HG03354 (cell line): ENCODE results near the gene RNF157.
A peak's percentile ranks its signal among the peaks of the same experiment; 100 is the strongest.

Experiments
- ATAC-seq: cut with Tn5 transposase; IDR thresholded peaks from one replicate; pipeline ENCODE4 v1.9.1; 2021; ENCODE audit warnings: mild to moderate bottlenecking; ENCODE audit not compliant: unreplicated experiment, poor library complexity, severe bottlenecking

The RNF157 gene

DNA sequence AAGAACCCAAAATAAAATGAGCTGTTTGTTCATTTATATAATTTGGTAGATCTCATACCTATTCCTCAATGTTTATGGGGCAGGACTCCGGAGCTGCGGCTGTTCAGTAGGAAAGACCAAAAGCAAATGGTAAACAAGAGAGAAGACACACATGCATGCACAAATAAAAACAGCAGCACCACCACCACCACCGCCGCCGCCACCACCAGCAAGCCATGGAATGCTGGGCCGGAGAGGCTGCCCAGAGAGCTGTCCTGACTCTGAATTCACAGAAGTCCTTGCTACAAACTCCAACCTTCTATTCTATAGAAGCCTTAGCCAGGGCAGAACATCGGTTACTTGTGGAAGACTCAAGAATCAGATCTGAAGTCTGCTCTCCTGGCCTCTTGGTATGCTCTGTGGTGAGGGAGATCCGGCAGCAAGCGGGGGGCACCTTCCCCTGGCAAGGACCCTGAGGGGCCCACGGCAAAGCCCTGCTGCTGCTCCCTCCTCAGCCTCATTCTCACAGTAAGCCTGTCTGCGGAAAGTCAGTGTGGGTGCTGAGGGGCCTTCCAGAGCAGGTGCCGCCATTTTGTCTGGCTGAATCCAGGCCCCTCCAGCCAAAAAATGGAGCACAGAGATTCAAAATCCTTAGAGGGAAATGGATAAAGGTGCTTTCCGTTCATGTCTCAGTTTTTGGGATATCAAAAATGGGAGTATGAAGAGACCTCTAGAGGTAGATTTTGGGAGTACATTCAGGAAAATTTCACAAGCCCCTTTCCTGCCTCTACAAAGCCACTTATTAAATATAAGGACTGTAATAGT is 92.9 kb downstream of the RNF157 start:
- no peak for ATAC-seq

DNA sequence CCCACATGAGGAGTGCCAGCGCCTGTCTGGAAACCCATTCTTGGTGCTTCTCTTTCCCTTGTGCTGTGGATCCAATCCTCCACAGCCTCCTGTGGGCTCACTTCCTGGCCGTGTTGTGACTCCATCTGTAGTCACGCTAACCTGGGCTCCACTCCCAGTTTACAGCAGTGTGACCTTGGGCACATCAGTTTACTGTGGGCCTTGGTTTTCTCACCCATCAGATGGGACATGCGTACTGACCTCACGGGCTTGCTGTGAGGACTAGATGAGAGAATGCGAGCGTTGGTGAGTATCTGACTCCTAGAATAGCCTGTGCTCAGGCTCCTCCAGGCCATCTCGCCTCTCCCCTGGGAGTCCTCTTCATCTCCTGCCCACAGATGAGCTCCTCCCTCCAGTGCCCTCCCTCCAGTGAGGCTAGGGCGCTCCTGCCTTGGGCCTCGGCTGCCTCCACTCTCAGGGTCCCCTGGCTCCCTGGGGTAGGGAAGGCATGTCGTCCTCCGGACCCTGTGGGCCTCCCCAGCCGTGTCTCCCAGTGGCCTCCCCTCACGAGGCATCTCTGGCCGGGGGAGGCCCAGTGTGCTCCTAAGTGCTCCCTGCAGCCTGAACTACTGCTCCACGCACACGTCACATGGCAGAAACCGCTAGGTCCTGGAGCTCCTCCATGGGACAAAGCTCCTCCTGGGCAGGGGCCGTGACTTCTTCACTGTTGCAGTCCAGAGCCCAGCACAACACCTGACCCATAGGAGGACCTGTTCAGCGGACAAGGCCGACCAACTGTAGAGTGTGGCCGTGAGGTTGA is 94.0 kb downstream of the RNF157 start:
- no peak for ATAC-seq

DNA sequence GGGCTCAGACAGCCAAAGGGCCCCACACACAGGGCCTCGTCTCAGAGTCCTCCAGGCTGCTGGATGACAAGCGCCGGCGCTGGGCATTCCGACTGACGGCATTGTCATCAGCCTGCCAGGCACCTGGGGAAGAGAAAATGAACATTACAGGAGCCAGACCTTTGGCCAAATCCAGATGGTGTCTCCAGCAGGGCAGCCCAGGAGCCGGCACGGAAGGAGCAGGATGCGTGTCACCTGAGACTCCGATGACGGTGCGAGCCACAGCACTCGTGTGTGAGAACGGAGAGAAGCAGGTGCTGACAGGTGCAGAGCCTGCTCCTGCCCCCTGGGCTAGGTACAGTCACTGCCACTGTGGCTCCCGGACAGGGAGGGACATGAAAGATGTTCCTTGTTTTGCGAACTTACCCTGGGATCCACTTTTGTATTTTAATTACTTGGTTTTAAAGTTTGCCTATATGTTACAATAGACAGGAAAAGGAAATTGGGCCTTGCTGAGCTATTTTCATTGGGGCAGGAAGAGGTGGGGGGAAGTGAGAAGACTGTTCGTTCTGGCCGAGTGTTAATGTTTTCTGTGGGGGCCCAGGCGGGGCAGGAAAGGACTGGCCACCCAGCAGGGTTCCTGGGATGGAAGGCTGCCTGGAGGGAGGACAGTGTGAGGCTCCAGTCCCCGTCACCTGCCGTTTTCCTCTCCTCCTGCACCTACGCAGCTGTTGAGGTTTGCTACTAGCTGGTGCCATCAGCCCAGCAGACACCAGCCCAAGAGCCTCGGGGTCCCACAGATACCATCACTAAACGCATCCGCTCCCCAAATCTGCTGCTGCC is 94.9 kb downstream of the RNF157 start:
- no peak for ATAC-seq

DNA sequence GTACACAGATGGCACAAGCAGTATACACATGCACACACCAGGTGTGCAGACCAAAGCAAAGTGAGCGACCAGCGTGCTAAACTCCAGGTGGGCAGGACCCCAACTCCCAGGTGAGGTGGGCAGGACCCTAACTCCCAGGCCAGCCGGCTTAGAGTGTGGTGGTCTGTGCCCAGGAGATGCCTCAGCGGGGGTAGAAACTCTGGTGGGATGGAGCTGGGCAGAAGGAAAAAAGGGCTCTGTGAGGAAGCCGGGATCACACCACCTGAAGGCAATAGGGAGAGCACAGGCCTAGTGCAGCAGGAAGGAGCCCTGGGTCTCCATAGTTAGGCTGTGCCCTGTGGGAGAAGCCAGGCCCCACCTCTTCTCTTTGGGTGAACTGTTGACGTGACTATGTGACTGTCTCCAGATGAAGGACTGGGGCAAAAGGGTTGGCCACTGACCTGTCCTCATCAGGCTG is 97.7 kb downstream of the RNF157 start:
- no peak for ATAC-seq

DNA sequence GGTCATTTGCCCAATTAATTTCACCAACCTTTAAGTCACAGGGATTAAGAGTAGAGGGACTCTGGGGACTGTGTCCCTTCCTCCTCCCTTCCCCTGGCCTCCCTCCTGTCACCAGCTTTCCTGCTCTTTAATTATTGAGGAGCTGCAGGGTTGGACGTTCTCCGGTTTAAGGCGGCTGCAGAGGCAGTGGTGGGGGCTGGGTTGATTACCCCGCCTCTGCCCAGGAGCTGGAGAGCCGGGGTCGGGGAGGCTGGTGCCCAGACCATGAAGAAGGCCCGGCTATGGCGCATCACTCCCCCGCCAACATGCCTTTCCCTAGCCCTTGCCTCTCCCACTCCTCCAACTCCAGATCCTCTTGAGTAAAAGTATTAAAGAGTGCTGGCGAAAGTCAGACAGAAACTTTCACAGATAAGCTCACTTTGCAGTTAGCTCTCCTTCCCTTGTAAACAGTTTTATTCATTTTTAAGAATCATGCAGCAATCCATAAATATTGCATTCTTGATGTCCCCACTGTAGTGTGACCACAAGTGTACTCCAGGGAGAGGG is 98.2 kb downstream of the RNF157 start:
- ATAC-seq = no peak

DNA sequence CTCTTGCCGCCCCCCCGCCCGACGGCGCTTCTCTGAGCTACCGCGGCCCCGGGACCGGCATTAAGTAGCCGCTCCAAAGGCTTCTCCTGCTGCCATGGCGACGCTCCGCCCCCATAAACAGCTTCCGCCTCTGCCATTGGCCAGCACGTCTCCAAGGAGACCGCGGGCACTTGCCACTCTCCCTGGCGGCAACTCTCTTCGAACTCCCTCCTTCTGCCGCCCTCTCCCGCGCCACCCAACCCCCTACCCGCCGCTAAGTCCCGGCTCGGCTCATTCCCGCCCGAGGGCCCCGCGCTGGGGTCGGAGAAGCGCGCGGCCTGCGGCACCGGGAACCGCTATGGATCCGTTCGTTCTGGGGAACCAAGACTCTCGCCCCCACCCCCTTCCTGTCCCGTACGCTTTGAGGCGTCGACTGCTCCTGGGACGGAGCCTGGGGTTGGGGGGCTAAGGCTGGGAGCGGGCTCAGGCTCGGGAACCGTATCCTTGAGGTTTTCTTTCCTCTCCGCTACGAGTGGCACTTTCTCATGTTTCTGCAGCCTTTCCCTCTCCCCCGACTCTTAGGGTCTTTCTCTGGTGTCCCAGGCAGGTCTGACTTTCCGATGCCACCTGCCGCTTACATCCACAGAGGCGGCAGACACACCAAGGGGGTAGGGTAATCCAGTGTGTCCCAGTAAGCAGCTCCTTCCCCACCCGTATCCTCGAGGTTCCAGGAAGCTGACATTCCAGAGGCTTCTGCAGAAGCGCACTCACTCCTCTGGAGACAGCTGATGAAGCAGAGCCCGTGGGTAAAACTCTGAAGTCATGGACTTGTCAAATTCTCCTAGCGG is 98.9 kb downstream of the RNF157 start, which contains the start of gene FOXJ1:
Gene FOXJ1, minus strand, starts transcription at position 34 of the 827 bp plus-strand sequence. CDS start 850 bp downstream, outside the sequence.
- peak; percentile 69 for ATAC-seq

DNA sequence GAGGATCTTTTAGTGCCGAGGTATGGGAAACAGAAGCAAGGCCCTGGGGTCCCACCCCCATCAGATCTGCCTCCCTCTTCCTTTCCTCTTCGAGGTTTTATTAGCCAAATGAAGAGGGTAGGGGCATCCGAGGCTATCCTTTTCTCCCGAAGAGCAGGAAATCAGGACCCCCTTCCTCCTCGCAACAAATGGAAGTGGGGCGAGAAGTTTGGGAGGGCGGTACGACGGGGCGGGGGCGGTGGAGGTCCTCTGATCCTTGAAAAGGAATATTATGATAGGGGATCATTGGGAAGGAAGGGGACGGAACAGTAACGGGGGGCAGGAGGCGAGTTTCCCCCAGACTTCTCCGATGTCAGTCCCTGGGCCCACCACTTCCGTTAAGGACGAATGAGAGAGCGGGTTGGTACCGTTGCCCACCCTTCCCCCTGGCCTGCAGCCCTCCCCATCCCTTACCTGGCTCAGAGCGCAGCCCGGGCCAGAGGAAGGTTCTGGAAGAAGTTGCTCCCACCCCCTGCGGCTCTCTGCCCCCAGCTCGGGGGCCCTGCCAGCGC is 99.6 kb downstream of the RNF157 start:
- peak; percentile 23 for ATAC-seq

DNA sequence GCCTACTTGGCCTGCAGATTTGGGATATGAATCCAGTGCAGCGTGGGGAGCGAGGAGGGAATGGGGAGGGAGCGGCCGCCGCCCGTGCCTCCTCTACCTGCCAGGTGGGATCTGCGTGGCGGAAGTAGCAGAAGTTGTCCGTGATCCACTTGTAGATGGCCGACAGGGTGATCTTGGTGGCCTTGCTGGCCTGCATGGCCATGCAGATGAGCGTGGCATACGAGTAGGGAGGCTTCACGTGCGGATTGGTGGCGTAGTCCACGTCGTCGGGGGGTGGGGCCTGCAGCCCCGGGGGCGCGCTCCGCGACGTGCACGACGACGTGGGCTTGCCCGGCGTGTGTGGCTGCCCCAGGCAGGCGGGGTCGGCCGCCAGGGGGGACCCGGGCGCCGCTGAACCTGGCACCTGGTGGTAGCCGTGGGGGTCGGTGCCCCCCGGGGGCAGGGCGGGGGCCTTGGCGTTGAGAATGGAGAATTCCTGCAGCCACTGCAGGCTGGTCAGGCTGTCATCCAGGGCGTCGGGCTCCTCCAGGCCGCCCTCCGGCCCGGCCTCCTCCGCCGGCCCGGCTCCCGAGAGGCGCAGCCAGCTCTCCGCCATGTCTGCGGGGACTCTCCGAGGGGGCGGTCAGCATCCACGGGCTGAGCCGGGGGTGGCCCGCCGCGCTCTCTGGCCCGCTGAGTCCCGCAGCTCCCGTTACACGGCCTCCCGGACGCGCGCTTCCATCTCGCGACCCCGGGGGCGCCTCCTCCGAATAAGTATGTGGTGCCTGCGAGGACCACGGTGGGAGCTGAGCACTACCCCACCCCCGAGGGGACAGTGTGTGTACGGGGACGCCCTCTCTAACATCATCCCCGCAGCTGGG is 100.3 kb downstream of the RNF157 start:
- ATAC-seq = no peak

DNA sequence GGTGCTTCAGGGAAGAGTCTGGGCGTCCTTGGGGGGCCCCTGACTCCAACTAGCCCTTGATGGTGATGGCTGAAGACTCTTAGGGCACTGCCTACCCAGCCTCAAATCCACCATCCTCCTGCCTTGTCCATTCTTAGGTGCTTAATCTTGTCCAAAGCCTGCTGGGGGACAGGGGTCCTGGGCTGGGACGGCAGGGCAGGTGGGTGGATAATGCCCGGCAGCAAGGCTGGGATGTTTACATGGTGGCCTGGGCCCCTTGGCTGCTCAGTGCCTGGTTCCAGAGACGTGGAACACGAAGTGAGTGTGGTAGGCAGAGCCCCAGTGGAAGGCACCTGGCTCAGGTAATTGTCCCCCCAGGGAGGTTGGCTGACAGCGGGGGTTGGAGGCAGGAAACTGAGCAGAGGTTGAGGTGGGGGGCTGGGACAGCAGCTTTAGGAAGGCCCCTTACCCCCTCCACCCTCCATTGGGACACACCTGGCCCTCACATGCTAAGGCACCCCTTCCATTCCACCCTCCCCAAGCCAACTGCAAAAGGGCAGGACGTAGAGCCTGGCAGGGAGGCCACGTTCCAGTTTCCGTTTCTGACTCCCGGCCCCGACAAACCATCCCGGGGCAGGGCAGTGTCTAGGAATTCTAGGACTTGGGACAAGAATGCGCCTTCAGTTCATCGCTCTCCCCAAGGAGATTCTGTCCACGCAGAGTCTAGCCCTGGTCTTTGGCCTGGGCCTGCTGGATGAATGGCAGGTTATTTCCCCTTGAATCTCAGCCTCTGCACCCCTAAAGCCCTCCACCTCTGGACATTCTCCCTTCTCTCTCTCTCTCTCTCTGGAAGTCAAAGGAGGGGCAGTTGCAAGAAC is 101.2 kb downstream of the RNF157 start:
- ATAC-seq = no peak

DNA sequence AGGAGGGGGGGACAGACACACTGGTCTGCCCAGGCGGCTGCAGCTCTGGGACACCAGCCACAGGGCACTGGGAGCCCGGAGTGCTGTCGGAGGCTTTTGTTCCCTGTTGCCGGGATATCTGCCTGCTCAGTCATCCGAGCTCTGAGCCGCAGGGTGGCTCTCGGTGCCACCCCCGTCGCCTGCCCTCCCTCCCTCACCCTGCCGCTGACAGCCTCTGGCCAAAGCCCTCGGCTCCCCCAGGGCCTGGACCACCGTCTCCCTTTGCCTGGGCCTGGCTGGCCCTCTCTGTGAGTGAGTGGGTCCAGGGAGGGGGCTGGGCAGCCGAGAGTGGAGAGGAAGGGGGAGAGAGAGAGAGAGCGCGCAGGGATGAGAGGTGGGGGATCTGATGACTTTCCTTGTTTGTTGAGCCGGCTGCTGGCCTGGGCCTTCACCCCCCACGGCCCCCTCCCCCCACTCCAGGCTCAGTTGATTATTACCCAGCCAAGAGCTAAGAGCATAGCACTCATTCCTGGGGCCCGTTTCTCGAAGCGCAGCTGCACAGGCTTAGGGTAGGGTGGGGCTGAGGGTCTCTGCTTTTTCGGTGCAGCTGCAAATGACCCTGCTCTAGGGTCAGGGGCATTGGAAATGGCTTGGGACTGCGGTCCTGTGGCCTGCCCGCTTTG is 101.9 kb downstream of the RNF157 start:
- no peak for ATAC-seq

DNA sequence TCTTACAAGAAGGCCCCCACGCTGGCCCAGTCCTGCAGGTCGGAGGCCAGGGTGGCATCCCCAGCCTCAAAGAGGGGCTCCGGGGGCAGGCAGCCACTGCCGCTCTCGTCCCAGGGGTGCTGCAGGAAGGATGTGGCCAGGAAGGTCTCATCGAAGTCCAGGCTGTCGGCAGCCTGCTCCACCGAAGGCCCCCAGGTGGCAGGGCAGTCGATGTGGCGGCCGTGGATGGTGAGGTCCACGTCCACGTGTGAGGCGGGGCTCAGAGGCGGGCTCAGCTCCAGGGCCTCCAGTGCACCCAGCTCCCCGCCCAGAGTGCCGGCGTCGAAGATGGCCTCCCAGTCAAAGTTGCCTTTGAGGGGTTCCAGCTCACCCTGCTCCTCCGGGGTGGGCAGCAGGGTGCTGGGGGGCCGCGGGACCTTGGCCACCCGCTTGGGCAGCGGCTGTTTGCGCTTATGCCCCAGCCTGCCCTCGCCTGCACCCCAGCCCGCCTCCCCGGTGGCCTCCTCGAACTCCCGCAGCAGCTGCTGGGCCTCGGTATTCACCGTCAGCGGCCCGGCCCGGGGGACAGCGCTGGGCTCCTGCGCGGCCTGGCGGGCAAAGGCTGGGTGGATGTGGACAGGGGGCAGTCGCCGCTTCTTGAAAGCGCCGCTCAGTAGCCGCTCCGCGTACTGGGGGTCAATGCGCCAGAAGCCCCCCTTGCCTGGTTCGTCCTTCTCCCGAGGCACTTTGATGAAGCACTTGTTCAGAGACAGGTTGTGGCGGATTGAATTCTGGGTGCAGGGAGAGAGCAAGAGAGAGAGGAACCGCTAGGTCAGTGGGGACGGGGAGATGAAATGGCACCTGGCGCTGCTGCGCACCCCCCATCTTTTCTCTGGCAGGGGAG is 102.7 kb downstream of the RNF157 start:
- no peak for ATAC-seq

DNA sequence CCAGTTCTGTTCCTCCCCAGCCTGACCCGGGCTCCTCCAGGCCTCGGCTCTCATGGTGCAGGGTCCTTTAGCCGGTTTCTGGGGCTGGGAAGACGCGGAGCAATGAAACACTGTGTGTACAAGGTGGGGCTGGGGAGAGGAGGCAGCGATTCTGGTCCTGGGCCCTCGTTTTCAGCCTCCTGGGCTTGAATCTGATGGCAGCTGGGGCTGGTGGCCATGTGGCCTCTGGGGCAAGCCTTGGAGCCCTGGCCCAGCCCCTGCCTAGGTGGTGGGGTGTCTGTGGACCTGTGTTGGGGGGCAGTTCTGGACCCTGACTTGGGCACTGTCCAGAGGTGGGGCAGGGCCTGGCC is 103.3 kb downstream of the RNF157 start:
- ATAC-seq = no peak

DNA sequence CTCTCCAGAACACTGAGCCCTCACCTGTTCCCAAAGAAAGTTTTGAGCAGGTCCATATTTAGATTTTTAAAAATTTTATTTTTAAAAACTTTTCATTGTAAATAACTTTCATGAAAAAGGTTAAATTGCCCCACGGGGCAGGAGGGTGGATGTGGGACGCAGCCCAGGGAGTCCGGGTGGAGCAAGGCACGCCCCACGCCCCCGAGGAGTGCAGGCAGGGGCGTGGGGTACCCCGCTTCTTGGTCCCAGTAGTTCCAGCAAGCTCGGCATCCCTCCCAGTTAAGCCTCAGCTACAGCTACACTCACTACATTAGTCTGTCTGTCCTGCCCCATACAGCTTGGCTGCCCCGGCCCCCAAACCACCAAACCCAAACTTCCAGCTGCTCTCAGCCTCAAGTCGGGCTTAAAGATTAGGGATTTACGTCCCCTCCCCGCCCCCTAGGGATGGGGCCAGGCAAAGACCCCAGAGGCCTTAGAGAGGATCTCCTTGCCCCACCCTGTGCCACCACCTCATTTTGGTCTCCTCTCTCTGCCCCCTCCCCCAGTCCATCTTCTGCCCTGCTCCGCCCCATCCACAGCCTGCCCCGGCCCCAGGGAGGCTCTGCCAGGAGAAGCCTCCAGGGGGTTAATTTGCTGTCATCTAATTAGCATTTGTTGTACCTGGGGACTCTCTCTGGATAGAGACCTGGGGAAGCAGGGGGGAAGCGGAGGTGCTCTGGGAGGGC is 103.9 kb downstream of the RNF157 start:
- no peak for ATAC-seq

DNA sequence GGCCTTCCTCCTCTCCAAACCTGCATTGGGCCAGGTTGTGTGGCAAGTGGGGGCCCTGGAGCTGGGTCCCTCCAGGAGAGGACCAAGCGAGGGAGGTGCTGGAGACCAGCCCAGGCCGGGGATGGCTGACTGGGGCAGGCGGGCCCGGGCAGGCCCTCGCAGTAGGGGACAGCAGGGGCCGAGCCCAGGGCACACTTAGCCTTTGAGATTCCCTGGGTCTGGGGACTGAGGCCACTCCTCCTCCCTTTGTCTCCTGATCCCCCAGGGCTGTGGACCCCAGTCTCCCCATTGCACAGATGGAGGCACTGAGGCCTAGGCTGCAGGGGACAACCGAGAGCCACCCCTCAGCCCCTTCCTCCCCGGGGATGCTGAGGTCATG is 104.5 kb downstream of the RNF157 start:
- ATAC-seq = no peak
